Neural progenitor cell (in vitro differentiated cells): Measurements from ENCODE around the gene ALK.

ENCODE experiments used
- CTCF ChIP-seq: fragments of 200-600 bp; sonication (generic); IDR thresholded peaks from 2 replicates; pipeline ENCODE4 v1.5.1; 2017; ENCODE audit warnings: antibody characterized with exemption, mild to moderate bottlenecking
- EZH2 ChIP-seq: fragments of 200-600 bp; sonication (generic); IDR thresholded peaks from 2 replicates; pipeline ENCODE4 v1.6.1; 2017; ENCODE audit warnings: antibody characterized with exemption, mild to moderate bottlenecking, moderate library complexity
- EZH2phosphoT487 ChIP-seq: fragments of 200-600 bp; sonication (generic); IDR thresholded peaks from 2 replicates; pipeline ENCODE4 v1.6.1; 2017; ENCODE audit warnings: antibody characterized with exemption

- TF ChIP-seq CTCF (no peak), EZH2 (no peak), EZH2phosphoT487 (no peak)
Measured at GRCh38 chr2:29776406-29776805, 145.0 kb downstream of the ALK start.
